NAMALWA (cell line): Measurements from ENCODE around the gene LY6G6C.
"Not testable (repeated sequence)": the region's sequence is repeated elsewhere in the genome, so short reads cannot be mapped to it uniquely, and the experiment has no call there.

Experiments used
- DNase-seq: peaks from one replicate; pipeline ENCODE4 v3.0.0-alpha.2; 2015; ENCODE audit warnings: low spot score

Gene LY6G6C

DNA sequence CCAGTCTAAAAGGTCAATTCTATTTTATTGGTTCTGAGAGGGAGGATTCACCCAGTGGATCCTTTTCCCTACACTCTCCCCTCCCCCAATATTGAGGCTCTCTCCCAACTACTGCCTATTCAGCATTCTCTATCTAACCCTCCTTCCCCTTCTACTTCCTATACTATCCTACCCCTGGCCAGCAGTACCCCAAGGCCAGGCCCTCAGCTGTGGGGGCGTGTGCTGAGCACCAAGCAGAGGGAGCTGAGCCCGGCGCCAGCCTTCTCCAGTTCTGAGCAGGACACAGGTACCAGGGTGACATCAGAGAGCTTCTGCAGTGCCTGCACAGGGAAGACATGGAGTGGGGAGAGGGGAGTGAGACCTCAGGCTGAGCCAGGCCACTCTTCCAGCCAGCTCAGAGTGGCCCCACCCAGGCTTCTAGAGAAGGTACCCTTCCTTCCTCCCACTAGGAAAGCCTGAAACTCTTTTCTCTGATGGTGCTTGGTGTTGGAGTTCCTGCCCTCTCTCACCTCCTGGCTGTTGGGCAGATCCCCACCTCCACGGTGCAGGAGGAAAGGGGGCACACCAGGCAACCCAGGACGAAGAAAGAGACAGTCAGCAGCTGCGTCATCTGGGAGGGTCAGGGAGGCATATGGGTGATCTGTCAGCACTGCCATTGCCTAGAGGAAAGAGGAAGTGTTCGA, 5.6 kb upstream of the LY6G6C start:
- no peak for DNase-seq

GRCh38 chr6:31725502-31726350, 4.2 kb upstream of the LY6G6C start:
- no peak for DNase-seq

DNA sequence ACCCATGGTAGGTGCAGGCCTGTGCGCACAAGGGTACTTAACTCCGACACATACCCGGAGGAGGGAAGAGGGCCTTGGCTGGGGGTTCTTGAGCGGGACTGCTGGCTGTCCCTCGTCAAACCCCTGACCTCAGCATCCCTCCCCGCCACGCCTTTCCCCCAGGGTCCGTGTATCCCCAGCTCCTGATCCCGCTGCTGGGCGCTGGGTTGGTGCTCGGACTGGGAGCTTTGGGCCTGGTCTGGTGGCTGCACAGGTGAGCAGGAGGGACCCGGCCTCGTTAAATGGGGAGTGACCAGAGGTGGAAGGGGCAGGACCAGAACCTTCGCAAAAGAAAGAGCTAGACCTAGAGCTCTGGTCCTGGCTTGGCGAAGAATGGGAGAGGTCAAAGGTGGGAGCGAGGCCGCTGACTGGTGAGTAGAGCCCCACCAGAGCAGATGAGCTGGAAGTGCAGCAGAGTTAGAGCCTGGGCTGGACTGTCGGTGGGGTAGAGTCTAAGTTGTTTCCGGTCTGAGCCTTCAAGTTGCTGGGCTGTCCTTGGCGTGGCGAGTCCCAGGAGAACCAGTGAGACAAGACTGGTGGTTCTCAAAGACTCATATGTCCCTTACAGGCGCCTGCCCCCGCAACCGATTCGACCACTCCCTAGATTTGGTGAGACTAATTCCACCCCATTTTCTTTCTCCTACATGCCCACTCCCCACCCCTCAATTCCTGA, 2.6 kb upstream of the LY6G6C start:
- no peak for DNase-seq

GRCh38 chr6:31723245-31723979, 1.9 kb upstream of the LY6G6C start, which contains the start of gene MPIG6B:
Gene MPIG6B, plus strand, starts transcription at chr6:31723373. Its CDS starts 11 bp downstream, at chr6:31723384.
- no peak for DNase-seq

DNA sequence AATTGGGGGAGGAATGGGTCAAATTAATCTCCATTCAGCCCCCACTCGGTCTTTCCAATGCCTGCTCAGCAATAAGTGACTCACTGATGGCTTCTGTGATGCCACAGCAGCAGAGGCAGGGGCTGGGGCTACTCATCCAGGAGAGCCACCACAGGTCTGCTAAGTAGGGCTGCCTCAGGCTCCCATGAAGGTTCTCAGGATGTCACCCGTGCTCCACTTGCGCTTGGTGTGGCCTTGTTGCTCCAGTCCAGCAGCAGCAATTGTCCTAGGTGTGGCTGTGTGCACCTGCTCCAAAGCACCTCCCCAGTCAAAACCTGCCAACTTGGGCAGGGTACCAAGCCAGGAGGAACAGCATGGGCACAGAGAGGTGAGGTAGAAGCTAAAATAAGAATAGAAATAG, 627 bp upstream of the LY6G6C start:
- no peak for DNase-seq

- DNase-seq = no peak
Observed at GRCh38 chr6:31720196-31720770, 1.3 kb downstream of the LY6G6C start.

- DNase-seq = no peak
Observed at GRCh38 chr6:31719001-31719400, 2.5 kb downstream of the LY6G6C start.

DNA sequence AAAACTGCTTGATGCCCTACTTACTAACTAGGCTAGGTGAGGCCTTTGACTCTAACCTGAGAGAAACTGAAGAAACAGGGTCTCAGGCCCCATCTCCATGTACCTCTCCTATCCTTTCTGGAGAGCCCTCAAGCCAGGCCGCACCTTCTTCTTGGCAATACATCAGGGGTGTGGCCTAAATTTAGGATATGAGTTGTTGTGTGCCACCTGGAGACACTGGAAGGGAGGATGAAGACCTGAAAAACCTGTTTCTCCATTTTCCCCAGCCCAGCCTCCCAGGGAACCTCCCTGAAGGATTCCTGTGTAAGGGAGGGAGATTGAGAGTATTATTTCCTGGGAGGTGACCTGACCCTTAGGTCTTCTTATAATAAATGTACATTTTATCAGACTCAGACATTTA, 3.3 kb downstream of the LY6G6C start:
- DNase-seq = no peak

DNA sequence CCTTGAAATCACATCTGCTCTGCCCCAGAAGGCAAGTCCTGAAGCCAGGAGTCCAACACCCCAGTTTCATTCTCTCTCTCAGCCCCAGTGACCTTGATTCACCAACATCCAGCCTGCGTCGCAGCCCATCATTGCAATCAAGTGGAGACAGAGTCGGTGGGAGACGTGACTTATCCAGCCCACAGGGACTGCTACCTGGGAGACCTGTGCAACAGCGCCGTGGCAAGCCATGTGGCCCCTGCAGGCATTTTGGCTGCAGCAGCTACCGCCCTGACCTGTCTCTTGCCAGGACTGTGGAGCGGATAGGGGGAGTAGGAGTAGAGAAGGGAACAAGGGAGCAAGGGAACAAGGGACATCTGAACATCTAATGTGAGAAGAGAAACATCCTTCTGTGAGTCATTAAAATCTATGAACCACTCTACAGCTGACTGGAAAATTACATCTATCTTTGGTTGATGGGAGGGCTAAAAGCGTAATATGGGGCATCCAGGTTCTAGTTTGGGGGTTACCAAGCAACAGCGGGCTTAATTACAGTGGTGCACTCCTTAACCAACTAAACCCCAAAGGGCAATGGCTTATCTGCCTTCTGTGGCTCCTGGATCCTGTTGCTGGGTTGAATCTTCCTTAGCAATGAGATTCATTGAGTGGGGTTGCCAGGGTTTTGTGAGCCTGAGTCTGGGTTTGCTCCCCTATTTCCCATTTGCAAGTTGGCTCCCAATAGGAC, 3.9 kb downstream of the LY6G6C start:
- no peak for DNase-seq

GRCh38 chr6:31715022-31715958, 6.3 kb downstream of the LY6G6C start, which contains the start of gene LY6G6D:
Gene LY6G6D, plus strand, starts transcription at chr6:31715348. Its CDS starts 8 bp downstream, at chr6:31715356.
- no peak for DNase-seq

- DNase-seq = no peak
Observed at GRCh38 chr6:31713991-31714684, 7.4 kb downstream of the LY6G6C start.

GRCh38 chr6:31713465-31713864, 8.1 kb downstream of the LY6G6C start:
- DNase-seq = no peak

GRCh38 chr6:31712296-31712695, 9.2 kb downstream of the LY6G6C start:
- no peak for DNase-seq

GRCh38 chr6:31711233-31711632, 10.3 kb downstream of the LY6G6C start:
- DNase-seq = no peak

- DNase-seq = peak; percentile 46
Observed at GRCh38 chr6:31710523-31711219, 10.9 kb downstream of the LY6G6C start.

DNA sequence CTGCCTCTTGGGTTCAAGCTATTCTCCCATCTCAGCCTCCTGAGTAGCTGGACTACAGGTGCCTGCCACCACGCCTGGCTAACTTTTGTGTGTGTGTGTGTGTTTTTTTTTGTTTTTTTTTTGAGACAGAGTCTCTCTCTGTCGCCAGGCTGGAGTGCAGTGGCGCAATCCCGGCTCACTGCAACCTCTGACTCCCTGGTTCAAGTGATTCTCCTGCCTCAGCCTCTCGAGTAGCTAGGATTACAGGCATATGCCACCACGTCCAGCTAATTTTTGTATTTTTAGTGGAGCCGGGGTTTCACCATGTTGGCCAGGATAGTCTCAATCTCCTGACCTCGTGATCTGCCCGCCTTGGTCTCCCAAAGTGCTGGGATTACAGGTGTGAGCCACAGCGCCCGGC, 12.4 kb downstream of the LY6G6C start:
- DNase-seq = not testable (repeated sequence)

DNA sequence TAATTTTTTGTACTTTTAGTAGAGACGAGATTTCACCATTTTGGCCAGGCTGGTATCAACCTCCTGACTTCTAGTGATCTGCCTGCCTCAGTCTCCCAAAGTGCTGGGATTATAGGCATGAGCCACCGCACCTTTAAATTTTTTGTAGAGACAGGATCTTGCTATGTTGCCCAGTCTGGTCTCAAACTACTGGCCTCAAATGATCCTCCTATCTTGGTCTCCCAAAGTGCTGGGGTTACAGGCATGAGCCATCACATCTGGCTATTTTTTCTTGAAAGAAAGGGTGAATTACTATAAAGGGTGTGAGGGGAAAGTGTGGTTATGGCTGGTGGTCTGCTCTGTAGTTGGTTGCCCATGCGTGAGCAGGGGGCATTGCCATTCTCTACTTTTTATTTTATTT, 13.3 kb downstream of the LY6G6C start:
- no peak for DNase-seq

- no peak for DNase-seq
Observed at GRCh38 chr6:31707701-31708100, 13.8 kb downstream of the LY6G6C start.
